ENCODE results near the gene PGA3.
"Not testable (repeated sequence)": the region's sequence is repeated elsewhere in the genome, so short reads cannot be mapped to it uniquely, and the experiment has no call there.

PGA3 gene

GRCh38 chr11:61164606-61165424, 38.5 kb upstream of the PGA3 start:
- H3K4me1 ChIP-seq (ENCODE audit: insufficient read depth, insufficient read length), result peaks cover 5% of the 10 kb centered on the region
- no peak overlapping the region for H3K4me3 ChIP-seq (ENCODE audit: insufficient read length, low read depth)
- TF ChIP-seq SUZ12 (IDR thresholded peaks at IDR 0.05; ENCODE audit: extremely low read depth, insufficient read depth, insufficient read length), result no peak
- no peak for TF ChIP-seq YY1 (IDR thresholded peaks at IDR 0.05; ENCODE audit: insufficient read depth, insufficient read length)
- no peak for TF ChIP-seq ZNF274 (IDR thresholded peaks at IDR 0.05; ENCODE audit: low read depth, low read length)
- H3K27me3 ChIP-seq (ENCODE audit: insufficient read depth, insufficient read length), result no peaks in the 10 kb centered on the region
- H3K9ac ChIP-seq (ENCODE audit: insufficient read length, low read depth), result no peak overlapping the region
- peaks cover 13% of the 10 kb centered on the region; the same call in 1 of the 2 replicates for H3K9me3 ChIP-seq (ENCODE audit: insufficient read depth, low read length)
- no peaks in the 10 kb centered on the region for H3K36me3 ChIP-seq (ENCODE audit: insufficient read depth, insufficient read length, low read length)
- no peak for DNase-seq (ENCODE audit: low read depth, low spot score)

GRCh38 chr11:61165785-61166184, 37.5 kb upstream of the PGA3 start:
- H3K36me3 ChIP-seq (ENCODE audit: insufficient read depth, insufficient read length, low read length); H3K4me1 ChIP-seq (ENCODE audit: insufficient read depth, insufficient read length); H3K9ac ChIP-seq (ENCODE audit: insufficient read length, low read depth); DNase-seq (ENCODE audit: low read depth, low spot score); H3K4me3 ChIP-seq (ENCODE audit: insufficient read length, low read depth); H3K27me3 ChIP-seq (ENCODE audit: insufficient read depth, insufficient read length): not testable (repeated sequence)
- peaks cover 13% of the 10 kb centered on the region; the same call in 1 of the 2 replicates for H3K9me3 ChIP-seq (ENCODE audit: insufficient read depth, low read length)

GRCh38 chr11:61166331-61166730, 37.0 kb upstream of the PGA3 start:
- not testable (repeated sequence) for H3K9ac ChIP-seq (ENCODE audit: insufficient read length, low read depth); H3K36me3 ChIP-seq (ENCODE audit: insufficient read depth, insufficient read length, low read length); H3K4me3 ChIP-seq (ENCODE audit: insufficient read length, low read depth); H3K27me3 ChIP-seq (ENCODE audit: insufficient read depth, insufficient read length); H3K4me1 ChIP-seq (ENCODE audit: insufficient read depth, insufficient read length); DNase-seq (ENCODE audit: low read depth, low spot score)
- H3K9me3 ChIP-seq (ENCODE audit: insufficient read depth, low read length), result peaks cover 13% of the 10 kb centered on the region; the same call in 1 of the 2 replicates

- Histone ChIP-seq H3K9ac (ENCODE audit: insufficient read length, low read depth) (no peak overlapping the region), H3K36me3 (ENCODE audit: insufficient read depth, insufficient read length, low read length) (no peaks in the 10 kb centered on the region), H3K27me3 (ENCODE audit: insufficient read depth, insufficient read length) (no peaks in the 10 kb centered on the region), H3K4me1 (ENCODE audit: insufficient read depth, insufficient read length) (no peaks in the 10 kb centered on the region), H3K4me3 (ENCODE audit: insufficient read length, low read depth) (no peak overlapping the region), H3K9me3 (ENCODE audit: insufficient read depth, low read length) (peaks cover 22% of the 10 kb centered on the region; the same call in 1 of the 2 replicates)
- DNase-seq (ENCODE audit: low read depth, low spot score), result no peak
- TF ChIP-seq YY1 (IDR thresholded peaks at IDR 0.05; ENCODE audit: insufficient read depth, insufficient read length) (no peak), ZNF274 (IDR thresholded peaks at IDR 0.05; ENCODE audit: low read depth, low read length) (no peak), SUZ12 (IDR thresholded peaks at IDR 0.05; ENCODE audit: extremely low read depth, insufficient read depth, insufficient read length) (no peak)
Observed at GRCh38 chr11:61168042-61168688, 35.1 kb upstream of the PGA3 start.

- H3K36me3 ChIP-seq (ENCODE audit: insufficient read depth, insufficient read length, low read length), result no peaks in the 10 kb centered on the region
- H3K27me3 ChIP-seq (ENCODE audit: insufficient read depth, insufficient read length), result no peaks in the 10 kb centered on the region
- peaks cover 26% of the 10 kb centered on the region; the same call in 1 of the 2 replicates for H3K9me3 ChIP-seq (ENCODE audit: insufficient read depth, low read length)
- TF ChIP-seq ZNF274 (IDR thresholded peaks at IDR 0.05; ENCODE audit: low read depth, low read length) (no peak), YY1 (IDR thresholded peaks at IDR 0.05; ENCODE audit: insufficient read depth, insufficient read length) (no peak), SUZ12 (IDR thresholded peaks at IDR 0.05; ENCODE audit: extremely low read depth, insufficient read depth, insufficient read length) (no peak)
- H3K4me3 ChIP-seq (ENCODE audit: insufficient read length, low read depth), result no peak overlapping the region
- H3K4me1 ChIP-seq (ENCODE audit: insufficient read depth, insufficient read length), result no peaks in the 10 kb centered on the region
- DNase-seq (ENCODE audit: low read depth, low spot score), result no peak
- H3K9ac ChIP-seq (ENCODE audit: insufficient read length, low read depth), result no peak overlapping the region
Observed at GRCh38 chr11:61168800-61169199, 34.5 kb upstream of the PGA3 start.

- TF ChIP-seq ZNF274 (IDR thresholded peaks at IDR 0.05; ENCODE audit: low read depth, low read length) (no peak), SUZ12 (IDR thresholded peaks at IDR 0.05; ENCODE audit: extremely low read depth, insufficient read depth, insufficient read length) (no peak)
Observed at GRCh38 chr11:61170566-61170965, 32.7 kb upstream of the PGA3 start.

GRCh38 chr11:61171907-61172306, 31.4 kb upstream of the PGA3 start:
- Histone ChIP-seq H3K9ac (ENCODE audit: insufficient read length, low read depth) (no peak overlapping the region), H3K9me3 (ENCODE audit: insufficient read depth, low read length) (peaks cover 26% of the 10 kb centered on the region; the same call in 1 of the 2 replicates), H3K4me1 (ENCODE audit: insufficient read depth, insufficient read length) (no peaks in the 10 kb centered on the region), H3K4me3 (ENCODE audit: insufficient read length, low read depth) (no peak overlapping the region), H3K36me3 (ENCODE audit: insufficient read depth, insufficient read length, low read length) (no peaks in the 10 kb centered on the region), H3K27me3 (ENCODE audit: insufficient read depth, insufficient read length) (peaks cover 5% of the 10 kb centered on the region)
- no peak for TF ChIP-seq YY1 (IDR thresholded peaks at IDR 0.05; ENCODE audit: insufficient read depth, insufficient read length)
- TF ChIP-seq SUZ12 (IDR thresholded peaks at IDR 0.05; ENCODE audit: extremely low read depth, insufficient read depth, insufficient read length), result no peak
- no peak for TF ChIP-seq ZNF274 (IDR thresholded peaks at IDR 0.05; ENCODE audit: low read depth, low read length)
- no peak for DNase-seq (ENCODE audit: low read depth, low spot score)

More at GRCh38 chr11:61170566-61170965, 32.7 kb upstream of the PGA3 start:
- Histone ChIP-seq H3K9ac (ENCODE audit: insufficient read length, low read depth) (no peak overlapping the region), H3K9me3 (ENCODE audit: insufficient read depth, low read length) (peaks cover 26% of the 10 kb centered on the region; the same call in 1 of the 2 replicates), H3K36me3 (ENCODE audit: insufficient read depth, insufficient read length, low read length) (no peaks in the 10 kb centered on the region), H3K27me3 (ENCODE audit: insufficient read depth, insufficient read length) (peaks cover 5% of the 10 kb centered on the region), H3K4me1 (ENCODE audit: insufficient read depth, insufficient read length) (no peaks in the 10 kb centered on the region), H3K4me3 (ENCODE audit: insufficient read length, low read depth) (no peak overlapping the region)
- DNase-seq (ENCODE audit: low read depth, low spot score), result no peak

All from NT2/D1 (cell line).